Epithelial cell of proximal tubule (primary cell): ENCODE measurements around the gene OPCML. TPM values are rescaled to one million over a fixed set of nuclear protein-coding genes. Genes with fewer than 3 reads are reported as not detected.

Experiments used
- DNase-seq: peaks from one replicate; pipeline ENCODE4 v3.0.0-alpha.2; 2011; ENCODE audit warnings: low read depth
- H3K4me3 ChIP-seq: 2 replicates; pipeline ENCODE4 v1.5.1; 2011; ENCODE audit warnings: low read depth, mild to moderate bottlenecking, low read length
- total RNA-seq: library from RNA; depleted of rRNA; stranded (reverse); fragments of >200 nt; gene quantifications from 2 replicates; pipeline ENCODE4 v1.2.3, GENCODE V29; 2015
- TF ChIP-seq, protein P1 (sequence below): conservative IDR thresholded peaks from 2 replicates; pipeline ENCODE4 v1.5.1; 2012; ENCODE audit warnings: low read depth, mild to moderate bottlenecking, low read length

The OPCML gene
- total RNA-seq, 1 donor from 2014 or later: not detected

GRCh38 chr11:133104009-133104744 lies 428.1 kb downstream of the OPCML start:
- H3K4me3 ChIP-seq: no peak overlapping the region
- DNase-seq: no peak
- TF ChIP-seq, protein P1, sequence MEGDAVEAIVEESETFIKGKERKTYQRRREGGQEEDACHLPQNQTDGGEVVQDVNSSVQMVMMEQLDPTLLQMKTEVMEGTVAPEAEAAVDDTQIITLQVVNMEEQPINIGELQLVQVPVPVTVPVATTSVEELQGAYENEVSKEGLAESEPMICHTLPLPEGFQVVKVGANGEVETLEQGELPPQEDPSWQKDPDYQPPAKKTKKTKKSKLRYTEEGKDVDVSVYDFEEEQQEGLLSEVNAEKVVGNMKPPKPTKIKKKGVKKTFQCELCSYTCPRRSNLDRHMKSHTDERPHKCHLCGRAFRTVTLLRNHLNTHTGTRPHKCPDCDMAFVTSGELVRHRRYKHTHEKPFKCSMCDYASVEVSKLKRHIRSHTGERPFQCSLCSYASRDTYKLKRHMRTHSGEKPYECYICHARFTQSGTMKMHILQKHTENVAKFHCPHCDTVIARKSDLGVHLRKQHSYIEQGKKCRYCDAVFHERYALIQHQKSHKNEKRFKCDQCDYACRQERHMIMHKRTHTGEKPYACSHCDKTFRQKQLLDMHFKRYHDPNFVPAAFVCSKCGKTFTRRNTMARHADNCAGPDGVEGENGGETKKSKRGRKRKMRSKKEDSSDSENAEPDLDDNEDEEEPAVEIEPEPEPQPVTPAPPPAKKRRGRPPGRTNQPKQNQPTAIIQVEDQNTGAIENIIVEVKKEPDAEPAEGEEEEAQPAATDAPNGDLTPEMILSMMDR: no peak

- TF ChIP-seq, protein P1: no peak
- DNase-seq: no peak
- no peak overlapping the region for H3K4me3 ChIP-seq
Observed at GRCh38 chr11:133096981-133097380, 435.3 kb downstream of the OPCML start.

DNA sequence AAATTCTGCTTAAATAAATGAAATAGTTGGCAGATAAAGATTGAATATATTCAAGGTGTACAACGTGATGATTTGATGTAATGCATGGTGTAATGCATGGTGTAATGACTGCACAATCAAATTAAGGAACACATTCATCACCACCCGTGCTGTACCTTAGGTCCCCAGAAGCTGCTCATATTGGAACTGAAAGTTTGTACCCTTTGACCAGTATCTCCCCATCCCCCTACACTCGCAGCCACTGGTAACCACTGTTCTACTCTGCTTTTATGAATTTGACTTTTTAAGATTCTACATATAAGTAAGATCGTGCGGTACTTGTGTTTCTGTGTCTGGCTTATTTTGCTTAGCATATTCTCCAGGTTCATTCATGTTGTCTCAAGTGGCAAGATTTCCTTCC lies 445.8 kb downstream of the OPCML start:
- TF ChIP-seq, protein P1: no peak
- H3K4me3 ChIP-seq: no peak overlapping the region
- DNase-seq: no peak

DNA sequence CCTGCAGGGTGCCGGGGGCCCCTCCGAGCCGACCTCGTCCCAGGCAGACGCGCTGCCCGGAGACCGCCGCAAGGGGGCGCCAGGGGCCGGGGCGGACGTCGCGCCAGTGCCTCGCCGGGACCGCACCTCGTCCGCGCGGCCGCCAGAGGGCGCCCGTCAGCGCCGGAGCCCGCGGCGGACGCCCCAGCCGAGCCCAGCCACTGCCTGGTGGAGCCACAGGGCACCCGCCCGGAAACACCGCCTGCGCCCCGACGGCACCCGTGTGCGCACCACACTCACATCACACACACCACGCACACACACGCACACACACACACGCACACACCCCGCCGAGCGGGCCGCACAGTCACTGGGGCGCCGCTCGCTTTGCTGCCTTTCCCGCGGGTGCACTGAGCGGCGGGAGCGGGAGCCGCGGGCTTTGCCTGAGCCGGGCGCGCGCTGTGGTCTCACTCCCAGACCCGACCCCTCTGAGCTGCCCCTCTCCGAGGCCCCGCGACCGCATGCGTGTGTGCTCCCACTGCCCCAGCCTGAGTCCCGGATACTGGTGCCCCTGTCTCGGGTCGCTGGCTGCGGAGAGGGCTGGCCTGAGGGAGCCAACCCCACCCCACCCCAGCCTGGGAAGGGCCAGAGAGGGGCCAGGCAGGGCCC lies 449.3 kb downstream of the OPCML start:
- TF ChIP-seq, protein P1: peak; percentile 57
- peak overlapping the region; percentile 48 for H3K4me3 ChIP-seq
- no peak for DNase-seq

DNA sequence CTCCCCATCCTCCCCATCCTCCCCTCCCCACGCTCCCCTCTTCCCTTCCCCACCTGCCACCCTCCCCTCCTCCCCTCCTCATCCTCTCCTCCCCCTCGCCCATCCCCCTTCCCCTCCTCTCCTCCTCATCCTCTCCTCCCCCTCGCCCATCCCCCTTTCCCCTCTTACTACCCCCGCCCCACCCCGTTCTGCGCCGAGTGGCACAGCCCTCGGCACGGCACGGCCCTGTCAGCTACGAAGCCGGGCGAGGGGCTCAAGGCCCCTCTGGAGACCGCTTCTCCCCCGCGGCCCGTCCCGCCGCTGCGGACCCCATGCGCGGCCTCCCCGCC lies 449.9 kb downstream of the OPCML start:
- TF ChIP-seq, protein P1: no peak
- DNase-seq: no peak
- H3K4me3 ChIP-seq: no peak overlapping the region

DNA sequence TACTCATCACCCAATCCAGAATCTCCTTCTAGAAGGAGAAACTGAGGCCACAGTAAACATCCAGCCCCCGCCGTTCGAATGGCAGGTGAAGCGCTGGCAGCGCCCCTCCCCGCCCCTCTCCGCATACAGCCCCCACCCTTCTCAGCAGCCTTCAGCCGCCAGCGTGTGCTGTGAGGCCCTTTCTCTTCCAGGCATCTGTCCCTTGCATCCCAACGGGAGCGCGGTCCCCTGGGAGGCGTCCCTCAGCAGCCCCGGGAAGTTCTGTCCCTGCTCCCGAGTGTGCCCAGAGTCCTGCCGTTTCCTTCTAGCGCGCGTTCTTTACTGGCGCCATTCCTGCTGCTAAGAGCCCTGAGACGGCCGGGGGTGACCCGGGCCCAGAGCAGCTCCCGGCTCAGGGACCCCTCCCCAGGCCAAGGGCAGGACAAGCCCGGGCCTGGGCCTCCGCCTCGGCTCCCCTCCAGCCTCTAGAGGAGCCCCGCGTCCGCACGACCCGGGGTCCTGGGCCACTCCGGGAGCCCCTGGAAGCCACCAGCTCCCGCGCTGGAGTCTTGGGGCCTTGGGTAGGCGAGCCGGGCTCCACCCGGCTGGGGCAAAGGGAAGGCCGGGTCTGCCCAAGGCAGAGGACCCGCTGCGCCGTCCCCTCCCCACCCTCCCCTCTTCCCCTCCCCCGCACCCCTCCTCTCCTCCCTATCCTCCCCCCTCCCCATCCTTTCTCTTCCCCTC lies 450.4 kb downstream of the OPCML start:
- TF ChIP-seq, protein P1: no peak
- DNase-seq: no peak

More for the DNA sequence above, 450.4 kb downstream of the OPCML start:
- no peak overlapping the region for H3K4me3 ChIP-seq
